GM19193 (cell line): ENCODE results near the gene RPAP3.
A peak's percentile ranks its signal among the peaks of the same experiment; 100 is the strongest.

Source experiments
- POLR2A ChIP-seq: IDR thresholded peaks from 4 replicates; pipeline ENCODE4 v1.6.1; 2011; ENCODE audit not compliant: insufficient read depth, insufficient read length; ENCODE audit errors: extremely low read depth

RPAP3 gene

GRCh38 chr12:47746073-47746472 lies 40.2 kb upstream of the RPAP3 start:
- TF ChIP-seq POLR2A: no peak

- TF ChIP-seq POLR2A: no peak
Observed at GRCh38 chr12:47745485-47746041, 39.7 kb upstream of the RPAP3 start.

GRCh38 chr12:47744778-47745436 lies 39.1 kb upstream of the RPAP3 start:
- no peak for TF ChIP-seq POLR2A

GRCh38 chr12:47744005-47744651 lies 38.3 kb upstream of the RPAP3 start:
- no peak for TF ChIP-seq POLR2A

GRCh38 chr12:47743311-47743860 lies 37.6 kb upstream of the RPAP3 start:
- no peak for TF ChIP-seq POLR2A

- no peak for TF ChIP-seq POLR2A
Observed at GRCh38 chr12:47742253-47742825, 36.5 kb upstream of the RPAP3 start.

GRCh38 chr12:47741340-47741703 lies 35.5 kb upstream of the RPAP3 start:
- TF ChIP-seq POLR2A: no peak

GRCh38 chr12:47740606-47741339 lies 34.9 kb upstream of the RPAP3 start:
- no peak for TF ChIP-seq POLR2A

GRCh38 chr12:47739979-47740378 lies 34.1 kb upstream of the RPAP3 start:
- peak; percentile 36 for TF ChIP-seq POLR2A

- TF ChIP-seq POLR2A: no peak
Observed at GRCh38 chr12:47739297-47739696, 33.5 kb upstream of the RPAP3 start.

- no peak for TF ChIP-seq POLR2A
Observed at GRCh38 chr12:47737936-47738594, 32.2 kb upstream of the RPAP3 start.

- no peak for TF ChIP-seq POLR2A
Observed at GRCh38 chr12:47736877-47737676, 31.2 kb upstream of the RPAP3 start.

- no peak for TF ChIP-seq POLR2A
Observed at GRCh38 chr12:47736216-47736615, 30.4 kb upstream of the RPAP3 start.

GRCh38 chr12:47735649-47736048 lies 29.8 kb upstream of the RPAP3 start:
- TF ChIP-seq POLR2A: no peak

- TF ChIP-seq POLR2A: no peak
Observed at GRCh38 chr12:47734725-47735480, 29.1 kb upstream of the RPAP3 start.
